Mesodermal cell (in vitro differentiated cells): ENCODE measurements around the gene C1orf21.

ENCODE experiments used
- H3K27ac ChIP-seq: 2 replicates; pipeline ENCODE4 v1.7.0; 2013; ENCODE audit warnings: mild to moderate bottlenecking, low read depth, low read length, moderate library complexity; ENCODE audit not compliant: severe bottlenecking
- H3K36me3 ChIP-seq: 2 replicates; pipeline ENCODE4 v1.7.1; 2013; ENCODE audit warnings: mild to moderate bottlenecking, low read length, moderate library complexity; ENCODE audit not compliant: control insufficient read depth, insufficient read depth
- H3K4me1 ChIP-seq: one replicate; pipeline ENCODE4 v1.7.1; 2013; ENCODE audit warnings: mild to moderate bottlenecking, low read length; ENCODE audit not compliant: insufficient read depth, control insufficient read depth, poor library complexity, severe bottlenecking
- H3K4me3 ChIP-seq: 2 replicates; pipeline ENCODE4 v1.7.0; 2013; ENCODE audit warnings: low read length, control low read depth, mild to moderate bottlenecking; ENCODE audit not compliant: insufficient read depth, poor library complexity, severe bottlenecking; ENCODE audit errors: extremely low read depth
- H3K9me3 ChIP-seq: 2 replicates; pipeline ENCODE4 v1.7.1; 2013; ENCODE audit warnings: mild to moderate bottlenecking, low read length, moderate library complexity; ENCODE audit not compliant: control insufficient read depth
- WGBS, 2 experiments: methylation state at CpG; one replicate each; pipeline ENCODE4 v1.1.5; 2013; ENCODE audit warnings: missing lambda C conversion rate in 2 of 2; ENCODE audit not compliant: insufficient coverage in 2 of 2; 5-methylcytosine and 5-hydroxymethylcytosine counted together

The C1orf21 gene

DNA sequence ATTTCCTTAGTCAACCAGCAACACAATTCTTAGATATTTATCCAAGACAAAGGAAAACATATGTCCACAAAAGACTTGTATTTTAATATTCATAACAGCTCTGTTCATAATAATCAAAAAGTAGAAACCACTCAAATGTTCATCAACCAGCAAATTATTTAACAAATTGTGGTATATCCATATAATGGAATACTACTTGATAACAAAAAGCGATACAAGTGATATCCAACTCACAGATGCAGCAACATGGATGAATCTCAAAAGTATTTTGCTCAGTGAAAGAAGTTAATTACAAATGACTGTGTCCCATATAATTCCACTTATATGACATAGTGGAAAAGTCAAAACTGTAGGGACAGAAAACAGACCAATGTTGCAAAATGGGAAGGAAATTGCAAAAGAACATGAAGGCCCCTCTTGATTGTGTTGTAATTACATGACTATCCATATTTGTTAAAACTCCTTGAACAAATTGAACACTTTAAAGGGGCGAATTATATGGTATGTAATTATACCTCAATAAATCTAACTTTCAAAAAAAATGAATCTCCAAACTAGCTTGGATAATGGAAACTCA is 250.9 kb downstream of the C1orf21 start:
- H3K36me3 ChIP-seq = no peaks in the 10 kb centered on the region
- peaks cover 10% of the 10 kb centered on the region for H3K9me3 ChIP-seq
- no CpG with 5 or more reads among the region's 2 CpGs for WGBS, 2 experiments
- H3K4me1 ChIP-seq = no peaks in the 10 kb centered on the region
- H3K27ac ChIP-seq = no peak overlapping the region
- H3K4me3 ChIP-seq = no peak overlapping the region

DNA sequence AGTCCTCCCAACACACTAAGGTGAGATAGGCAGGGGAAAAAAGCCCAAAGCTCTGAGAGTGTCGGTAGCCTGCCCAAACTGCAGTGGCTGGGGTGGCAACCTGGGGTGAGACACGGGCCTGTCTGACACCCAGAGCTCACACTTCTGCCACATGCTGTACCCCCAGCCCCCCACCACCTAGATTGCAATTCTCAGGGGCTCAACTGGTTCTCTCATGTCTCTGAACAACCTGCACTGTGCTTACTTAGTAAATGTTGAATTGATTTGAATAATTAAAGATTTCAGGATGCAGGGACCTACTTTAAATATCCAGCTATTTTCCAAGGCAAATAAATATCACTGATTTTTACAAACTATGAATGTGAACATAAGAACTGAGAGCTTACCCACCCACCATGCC is 252.4 kb downstream of the C1orf21 start:
- WGBS, 2 experiments = 94 to 100% methylated on average over 1 to 2 of the region's 2 CpGs
- H3K4me1 ChIP-seq = no peaks in the 10 kb centered on the region
- H3K36me3 ChIP-seq = no peaks in the 10 kb centered on the region
- H3K9me3 ChIP-seq = peaks cover 10% of the 10 kb centered on the region
- H3K4me3 ChIP-seq = no peak overlapping the region
- H3K27ac ChIP-seq = no peak overlapping the region

DNA sequence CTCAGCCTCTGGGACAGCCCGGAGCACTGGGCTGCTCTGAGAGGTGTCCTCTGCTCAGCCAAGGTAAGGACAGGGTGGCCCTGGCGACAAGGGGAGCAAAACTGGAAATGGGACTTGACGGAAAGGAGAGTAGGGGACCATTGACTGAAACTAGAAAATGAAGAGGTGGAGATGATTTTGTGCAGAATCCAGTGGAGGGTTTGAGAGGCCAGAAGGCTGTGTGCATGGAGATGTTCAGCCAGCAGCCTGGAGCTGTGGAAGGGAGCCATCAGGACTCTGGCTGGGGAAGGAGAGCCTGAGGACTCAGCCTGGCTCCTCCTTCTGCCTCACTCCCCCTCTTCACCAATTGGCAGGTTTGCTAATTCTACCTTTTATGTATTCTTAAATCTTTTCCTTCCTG is 253.7 kb downstream of the C1orf21 start:
- H3K36me3 ChIP-seq = no peaks in the 10 kb centered on the region
- no peak overlapping the region for H3K27ac ChIP-seq
- H3K4me1 ChIP-seq = no peaks in the 10 kb centered on the region
- H3K4me3 ChIP-seq = no peak overlapping the region
- H3K9me3 ChIP-seq = peaks cover 10% of the 10 kb centered on the region
- WGBS, 2 experiments = 90 to 100% methylated on average over 2 to 3 of the region's 3 CpGs

DNA sequence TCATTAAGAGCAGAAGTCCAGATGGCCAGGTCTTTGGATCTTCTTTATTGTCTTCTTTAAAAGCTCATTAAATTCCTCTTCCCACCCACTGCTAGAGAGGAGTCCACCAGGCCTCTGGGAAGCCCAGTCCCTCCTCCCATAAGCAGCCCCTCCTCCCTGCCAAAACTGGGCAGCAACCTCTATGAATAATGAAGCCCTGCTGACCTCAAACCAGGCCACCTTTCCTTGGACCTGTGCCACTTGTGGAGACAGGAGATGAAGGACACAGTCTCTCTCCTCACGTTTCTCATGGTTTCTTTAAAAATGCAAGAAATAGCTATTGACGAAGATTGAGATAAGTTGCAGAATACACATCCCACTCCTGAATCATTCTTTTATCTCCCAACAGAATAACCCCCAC is 255.1 kb downstream of the C1orf21 start:
- no peak overlapping the region for H3K27ac ChIP-seq
- WGBS, 2 experiments = 83 to 100% methylated on average over 1 to 2 of the region's 2 CpGs

DNA sequence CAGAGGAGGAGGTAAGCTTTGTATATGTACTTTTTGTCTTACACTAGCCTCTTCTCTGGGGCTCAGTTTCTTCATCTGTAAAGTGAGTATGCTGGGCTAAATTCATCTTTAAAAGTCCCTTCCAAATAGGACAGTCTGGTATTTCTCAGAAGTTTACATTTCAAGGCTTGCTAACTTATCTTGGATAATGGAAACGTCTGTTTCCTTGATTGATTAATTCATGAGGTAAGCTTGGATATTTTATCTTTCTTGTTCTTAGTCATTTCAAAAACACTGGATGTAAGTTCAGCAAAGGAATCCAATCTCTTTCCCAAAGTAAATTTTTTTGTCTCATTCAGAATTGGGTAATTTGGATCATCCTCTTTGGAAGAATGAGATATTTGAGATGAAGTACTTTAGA is 256.8 kb downstream of the C1orf21 start:
- H3K27ac ChIP-seq = no peak overlapping the region
- H3K4me3 ChIP-seq = no peak overlapping the region
- no peaks in the 10 kb centered on the region for H3K36me3 ChIP-seq
- no peaks in the 10 kb centered on the region for H3K9me3 ChIP-seq
- no peaks in the 10 kb centered on the region for H3K4me1 ChIP-seq
- no CpG with 5 or more reads among the region's 1 CpG for WGBS, 2 experiments

More for the DNA sequence above, 255.1 kb downstream of the C1orf21 start:
- no peak overlapping the region for H3K4me3 ChIP-seq
- H3K9me3 ChIP-seq = peaks cover 10% of the 10 kb centered on the region
- no peaks in the 10 kb centered on the region for H3K36me3 ChIP-seq
- H3K4me1 ChIP-seq = no peaks in the 10 kb centered on the region

DNA sequence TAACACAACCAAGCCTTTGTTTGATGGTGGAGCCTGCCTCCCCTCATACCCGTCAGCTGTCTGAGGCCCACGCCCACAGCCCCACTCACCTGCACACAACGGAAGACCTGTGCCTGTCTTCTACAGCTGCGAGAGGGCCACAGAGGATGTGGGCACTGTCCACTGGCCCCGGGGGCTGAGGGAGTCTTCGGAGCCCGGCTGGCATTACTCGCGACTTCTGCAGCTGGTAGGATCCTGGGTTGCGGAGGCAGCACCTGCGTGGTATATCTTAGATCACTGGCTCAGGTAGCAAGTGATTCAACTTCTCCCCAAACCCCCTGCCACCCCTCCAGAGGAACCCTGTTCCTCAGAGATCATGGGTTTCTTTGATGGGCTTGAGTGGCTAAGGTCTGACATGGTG is 257.9 kb downstream of the C1orf21 start:
- Histone ChIP-seq H3K36me3 (no peaks in the 10 kb centered on the region), H3K27ac (no peak overlapping the region), H3K4me1 (no peaks in the 10 kb centered on the region), H3K4me3 (no peak overlapping the region), H3K9me3 (no peaks in the 10 kb centered on the region)
- WGBS, 2 experiments = 96 to 97% methylated on average over 7 to 9 of the region's 11 CpGs

DNA sequence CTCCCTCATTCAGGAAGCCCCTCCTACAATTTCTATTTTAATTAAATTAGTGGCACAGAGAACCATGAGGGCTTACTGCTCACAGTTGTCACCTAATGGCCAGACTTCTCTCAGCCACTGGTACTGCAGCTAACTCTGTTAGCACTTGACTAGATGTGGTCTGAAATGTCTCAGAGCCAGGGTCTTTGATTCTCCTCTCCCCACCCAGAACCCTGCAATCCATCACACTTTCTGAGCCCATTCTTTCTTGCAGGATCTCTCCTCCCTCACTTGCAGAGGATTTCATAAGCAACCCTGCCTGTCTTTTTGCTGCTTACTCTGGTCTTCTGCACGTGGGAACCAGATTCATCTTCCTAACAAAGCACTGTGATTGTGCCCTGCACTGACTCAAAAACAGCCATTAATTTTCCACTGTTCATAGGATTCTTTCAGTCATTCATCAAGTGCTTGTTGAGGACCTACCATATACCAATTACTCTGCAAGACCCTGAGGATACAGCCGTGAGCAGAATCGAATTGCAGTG is 259.4 kb downstream of the C1orf21 start:
- WGBS, 2 experiments = 80 to 90% methylated on average over 2 to 3 of the region's 3 CpGs
- Histone ChIP-seq H3K4me3 (no peak overlapping the region), H3K9me3 (no peaks in the 10 kb centered on the region), H3K27ac (no peak overlapping the region), H3K36me3 (no peaks in the 10 kb centered on the region), H3K4me1 (no peaks in the 10 kb centered on the region)

DNA sequence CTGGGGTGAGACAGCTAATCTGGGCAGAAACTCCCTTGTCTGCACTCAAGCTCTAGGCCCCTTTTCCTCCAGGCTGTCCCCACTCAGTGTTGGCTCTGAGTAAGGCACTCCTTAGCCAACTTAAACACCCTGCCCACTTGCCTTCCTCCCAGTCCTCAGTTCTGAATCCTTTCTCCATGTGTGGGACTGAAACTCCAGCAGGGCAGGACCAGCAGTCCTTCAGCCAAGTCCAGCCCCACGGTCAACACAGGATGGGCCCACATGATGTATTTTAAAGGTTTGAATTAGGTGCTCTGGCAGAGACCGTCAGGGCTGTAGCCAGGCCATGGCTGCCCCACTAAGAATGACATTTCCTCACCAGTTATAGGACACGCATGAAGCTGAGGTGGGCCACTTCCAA is 260.0 kb downstream of the C1orf21 start:
- WGBS, 2 experiments = 97 to 100% methylated on average over 1 to 3 of the region's 3 CpGs
- no peaks in the 10 kb centered on the region for H3K36me3 ChIP-seq
- no peaks in the 10 kb centered on the region for H3K4me1 ChIP-seq
- no peak overlapping the region for H3K4me3 ChIP-seq
- H3K9me3 ChIP-seq = no peaks in the 10 kb centered on the region
- no peak overlapping the region for H3K27ac ChIP-seq

DNA sequence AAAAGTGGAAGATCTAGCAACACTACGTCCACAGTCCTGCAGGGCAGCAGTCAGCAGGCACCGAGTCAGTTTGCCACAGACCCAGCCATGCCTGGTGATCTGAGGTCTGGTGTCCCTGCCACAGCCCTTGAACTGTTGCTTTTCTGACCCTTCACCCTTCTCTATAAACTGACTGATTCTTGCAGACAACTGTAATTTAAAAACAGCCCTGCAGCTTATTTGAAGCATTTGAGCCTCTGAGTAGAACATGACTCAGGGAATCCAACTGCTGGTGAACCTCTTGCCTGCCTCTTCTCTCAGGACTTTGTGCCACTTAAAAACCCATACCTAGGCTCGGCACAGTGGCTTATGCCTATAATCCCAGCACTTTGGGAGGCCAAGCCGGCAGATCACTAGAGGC is 260.6 kb downstream of the C1orf21 start:
- H3K4me1 ChIP-seq = no peaks in the 10 kb centered on the region
- H3K27ac ChIP-seq = no peak overlapping the region
- H3K36me3 ChIP-seq = no peaks in the 10 kb centered on the region
- no peak overlapping the region for H3K4me3 ChIP-seq
- 91 to 94% methylated on average over 4 of the region's 4 CpGs for WGBS, 2 experiments
- no peaks in the 10 kb centered on the region for H3K9me3 ChIP-seq

DNA sequence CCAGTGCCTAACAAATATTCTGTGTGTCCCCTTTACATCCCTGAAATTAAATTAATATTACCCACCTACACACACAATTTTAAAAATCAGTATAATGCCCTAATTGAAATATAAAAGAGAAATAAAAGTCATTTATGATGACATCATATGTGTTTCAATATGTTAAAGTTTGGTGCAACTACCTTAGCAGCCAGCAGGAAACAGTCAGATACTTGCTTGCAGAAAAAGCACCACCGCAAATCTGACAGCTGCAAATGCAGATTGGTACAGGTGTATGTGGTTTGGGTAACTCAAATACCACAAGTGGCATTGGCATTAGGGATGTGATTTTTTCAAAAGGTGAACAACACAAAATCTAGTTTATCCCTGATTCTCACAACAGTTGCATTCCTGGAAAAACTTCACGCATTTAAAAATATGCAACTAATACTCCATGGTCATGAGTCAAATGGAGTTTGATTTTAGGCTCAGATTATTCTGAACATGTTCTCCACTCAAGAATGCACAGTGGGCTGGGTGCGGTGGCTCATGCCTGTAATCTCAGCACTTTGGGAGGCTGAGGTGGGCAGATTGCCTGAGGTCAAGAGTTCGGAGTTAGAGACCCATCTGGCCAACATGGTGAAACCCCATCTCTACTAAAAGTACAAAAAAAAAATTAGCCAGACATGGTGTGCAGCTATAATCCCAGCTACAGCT is 261.5 kb downstream of the C1orf21 start:
- WGBS, 2 experiments = 90 to 100% methylated on average over 2 of the region's 4 CpGs
- no peaks in the 10 kb centered on the region for H3K4me1 ChIP-seq
- no peaks in the 10 kb centered on the region for H3K9me3 ChIP-seq
- no peaks in the 10 kb centered on the region for H3K36me3 ChIP-seq
- H3K4me3 ChIP-seq = no peak overlapping the region
- no peak overlapping the region for H3K27ac ChIP-seq

DNA sequence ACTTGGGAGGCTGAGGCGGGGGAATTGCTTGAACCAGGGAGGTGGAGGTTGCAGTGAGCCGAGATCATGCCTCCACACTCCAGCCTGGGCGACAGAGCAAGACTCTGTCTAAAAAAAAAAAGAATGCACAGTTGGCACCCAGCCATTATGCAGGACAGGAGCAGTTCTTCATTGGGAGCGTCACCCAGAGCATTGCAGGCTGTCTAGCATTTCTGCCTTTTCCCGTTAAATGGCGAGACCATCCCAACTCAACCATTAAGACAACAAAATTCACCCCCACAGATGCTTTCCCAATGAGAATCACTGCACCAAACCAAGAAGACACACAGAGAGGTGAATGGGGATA is 262.0 kb downstream of the C1orf21 start:
- Histone ChIP-seq H3K4me3 (no peak overlapping the region), H3K36me3 (no peaks in the 10 kb centered on the region), H3K27ac (no peak overlapping the region), H3K9me3 (no peaks in the 10 kb centered on the region), H3K4me1 (no peaks in the 10 kb centered on the region)
- 91 to 92% methylated on average over 4 to 6 of the region's 6 CpGs for WGBS, 2 experiments
